HepG2 (cell line): ENCODE results near the gene FCHO1. TPM values are rescaled to one million over a fixed set of nuclear protein-coding genes. Genes with fewer than 3 reads are reported as not detected.

Experiments used
- ATRX ChIP-seq: sonication (generic); formaldehyde crosslinking; IDR thresholded peaks from 2 replicates; pipeline ENCODE4 v1.4.0; 2020; ENCODE audit warnings: missing genetic modification reagents, borderline replicate concordance
- BCL6 ChIP-seq: IDR thresholded peaks from 2 replicates; pipeline ENCODE4 v1.6.1; 2016; ENCODE audit warnings: missing genetic modification reagents, missing compliant biosample characterization
- CCAR2 ChIP-seq: fragments of 200-400 bp; formaldehyde crosslinking; optimal IDR thresholded peaks from 2 replicates; pipeline ENCODE3; 2018; ENCODE audit warnings: low read depth, mild to moderate bottlenecking, low read length, moderate library complexity
- CENPBD1 ChIP-seq: sonication (generic); formaldehyde crosslinking; IDR thresholded peaks from 2 replicates; pipeline ENCODE4 v1.8.0; 2022; ENCODE audit warnings: missing genetic modification reagents, low read depth, mild to moderate bottlenecking, borderline replicate concordance
- CENPT ChIP-seq: sonication (generic); formaldehyde crosslinking; IDR thresholded peaks from 2 replicates; pipeline ENCODE4 v1.8.0; 2022; ENCODE audit warnings: low read depth, mild to moderate bottlenecking, moderate library complexity, missing genetic modification reagents
- ERF ChIP-seq: IDR thresholded peaks from 2 replicates; pipeline ENCODE4 v1.6.1; 2018; ENCODE audit warnings: missing biosample characterization, missing genetic modification reagents
- GATAD1 ChIP-seq: IDR thresholded peaks from 2 replicates; pipeline ENCODE4 v1.6.1; 2016; ENCODE audit warnings: missing genetic modification reagents, missing compliant biosample characterization
- HNRNPUL1 ChIP-seq: fragments of 200-400 bp; formaldehyde crosslinking; IDR thresholded peaks from 2 replicates; pipeline ENCODE4 v1.6.1; 2017; ENCODE audit warnings: low read depth, mild to moderate bottlenecking, low read length, moderate library complexity
- JUN ChIP-seq: sonication (generic); formaldehyde crosslinking; IDR thresholded peaks from 2 replicates; pipeline ENCODE4 v1.4.0; 2020; ENCODE audit warnings: mild to moderate bottlenecking, missing genetic modification reagents
- KLF15 ChIP-seq: sonication (generic); formaldehyde crosslinking; IDR thresholded peaks from 2 replicates; pipeline ENCODE4 v1.8.1; 2023; ENCODE audit warnings: borderline replicate concordance, mild to moderate bottlenecking, inconsistent platforms, missing genetic modification reagents, mixed read lengths
- LRRFIP1 ChIP-seq: sonication (generic); formaldehyde crosslinking; conservative IDR thresholded peaks from 2 replicates; pipeline ENCODE4 v1.4.0; 2020; ENCODE audit warnings: missing genetic modification reagents
- NFATC3 ChIP-seq: sonication (generic); formaldehyde crosslinking; IDR thresholded peaks from 2 replicates; pipeline ENCODE4 v1.5.1; 2020; ENCODE audit warnings: mild to moderate bottlenecking, missing genetic modification reagents
- SNAPC4 ChIP-seq: sonication (generic); formaldehyde crosslinking; IDR thresholded peaks from 2 replicates; pipeline ENCODE4 v1.4.0; 2020; ENCODE audit warnings: mild to moderate bottlenecking, missing genetic modification reagents
- SPEN ChIP-seq: sonication (generic); formaldehyde crosslinking; IDR thresholded peaks from 2 replicates; pipeline ENCODE4 v1.5.1; 2020; ENCODE audit warnings: low read depth, mild to moderate bottlenecking, missing genetic modification reagents
- SRF ChIP-seq: IDR thresholded peaks from 2 replicates; pipeline ENCODE4 v1.6.1; 2011; ENCODE audit warnings: mild to moderate bottlenecking, low read depth, low read length, moderate library complexity
- TCF7L2 ChIP-seq: IDR thresholded peaks from 2 replicates; pipeline ENCODE4 v1.6.1; 2011; ENCODE audit warnings: mild to moderate bottlenecking, low read depth, low read length, moderate library complexity
- ZKSCAN5 ChIP-seq: sonication (generic); formaldehyde crosslinking; IDR thresholded peaks from 2 replicates; pipeline ENCODE4 v1.5.1; 2020; ENCODE audit warnings: mild to moderate bottlenecking, missing genetic modification reagents
- ZMYM3 ChIP-seq: sonication (generic); formaldehyde crosslinking; IDR thresholded peaks from 2 replicates; pipeline ENCODE4 v1.5.1; 2020; ENCODE audit warnings: mild to moderate bottlenecking, missing genetic modification reagents
- ZNF136 ChIP-seq: sonication (generic); formaldehyde crosslinking; IDR thresholded peaks from 2 replicates; pipeline ENCODE4 v1.8.1; 2022; ENCODE audit warnings: low read depth, mild to moderate bottlenecking, moderate library complexity, missing genetic modification reagents
- ZNF274 ChIP-seq: sonication (generic); formaldehyde crosslinking; IDR thresholded peaks from 2 replicates; pipeline ENCODE4 v1.5.1; 2020; ENCODE audit warnings: mild to moderate bottlenecking, missing genetic modification reagents
- ZNF615 ChIP-seq: sonication (generic); formaldehyde crosslinking; IDR thresholded peaks from 2 replicates; pipeline ENCODE4 v1.5.0; 2020; ENCODE audit warnings: mild to moderate bottlenecking, missing genetic modification reagents, borderline replicate concordance
- ZNF746 ChIP-seq: sonication (generic); formaldehyde crosslinking; IDR thresholded peaks from 2 replicates; pipeline ENCODE4 v1.8.0; 2022; ENCODE audit warnings: mild to moderate bottlenecking, missing genetic modification reagents
- polyA plus RNA-seq, 8 experiments: library from polyadenylated mRNA; depleted of rRNA in 3 of 8; stranded (reverse) in 7 of 8; unstranded in 1 of 8; fragments of >200 nt; fragmentation: Illumina TruSeq in 4 of 8; extraction: Trizol in 4 of 8; gene quantifications; 2 replicates each; pipeline versions ENCODE4 v1.2.1 to v1.2.3, GENCODE V29; 2011 to 2016; ENCODE audit warnings: low read depth in 4 of 8, missing spikeins in 1 of 8, mixed read lengths in 1 of 8; ENCODE audit not compliant: insufficient read depth in 1 of 8
- total RNA-seq, 5 experiments: library from RNA; depleted of rRNA; stranded (reverse); fragments of >200 nt; fragmentation: Illumina TruSeq; extraction: Trizol; gene quantifications; 2 replicates each; pipeline ENCODE4 v1.2.3, GENCODE V29; 2016; ENCODE audit warnings: low read depth in 1 of 5

FCHO1 gene
- total and polyA plus RNA-seq, 2 of the 13 experiments (the other 11 are each of a cell fraction or from before 2014, with no cell fraction given), result 1.3 to 3.1 TPM

GRCh38 chr19:17766543-17767131 is 15.4 kb downstream of the FCHO1 start (continued):
- TF ChIP-seq CENPT (CRISPR knock-in tag), result no peak
- no peak for TF ChIP-seq SRF
- TF ChIP-seq BCL6 (CRISPR knock-in tag), result peak; percentile 45
- TF ChIP-seq ATRX (CRISPR knock-in tag), result no peak
- TF ChIP-seq CENPBD1 (CRISPR knock-in tag), result no peak
- no peak for TF ChIP-seq CCAR2
- TF ChIP-seq ZMYM3, result peak; percentile 78; the same call in 1 of the 2 replicates
- TF ChIP-seq ERF (CRISPR knock-in tag), result peak; percentile 63; the same call in 1 of the 2 replicates
- TF ChIP-seq ZNF746 (CRISPR knock-in tag), result 0 out of 2 replicates have a peak, but pooled peaks have one; percentile 28
- no peak for TF ChIP-seq KLF15 (CRISPR knock-in tag)
- TF ChIP-seq HNRNPUL1, result no peak
- no peak for TF ChIP-seq LRRFIP1
- no peak for TF ChIP-seq NFATC3 (CRISPR knock-in tag)
- no peak for TF ChIP-seq GATAD1 (CRISPR knock-in tag)
- TF ChIP-seq SPEN, result peak; percentile 65; the same call in 1 of the 2 replicates
- no peak for TF ChIP-seq ZNF615
- TF ChIP-seq JUN (CRISPR knock-in tag), result no peak
- no peak for TF ChIP-seq ZNF136
- 0 out of 2 replicates have a peak, but pooled peaks have one; percentile 14 for TF ChIP-seq SNAPC4 (CRISPR knock-in tag)
- TF ChIP-seq ZKSCAN5 (CRISPR knock-in tag), result no peak
- no peak for TF ChIP-seq TCF7L2
- no peak for TF ChIP-seq ZNF274 (CRISPR knock-in tag)
